Peyer's patch (tissue), 4 donors: Measurements from ENCODE around the gene SRC. TPM values are rescaled to one million over a fixed set of nuclear protein-coding genes. Genes with fewer than 3 reads are reported as not detected.

ENCODE experiments used
- DNase-seq, 3 donors: peaks; one replicate each; pipeline ENCODE4 v3.0.0-alpha.2; 2017 to 2019
- H3K27ac ChIP-seq, 4 donors: fragments of 200-600 bp; sonication (generic); one replicate each; pipeline ENCODE4 v1.5.1; 2016 to 2019
- H3K27me3 ChIP-seq, 2 donors: fragments of 200-600 bp; sonication (generic); one replicate each; pipeline ENCODE4 v1.5.1; 2019
- H3K36me3 ChIP-seq, 3 donors: fragments of 200-600 bp; sonication (generic); one replicate each; pipeline ENCODE4 v1.5.1; 2016 to 2019
- H3K4me1 ChIP-seq, 4 donors: fragments of 200-600 bp; sonication (generic); one replicate each; pipeline ENCODE4 v1.5.1; 2016 to 2019
- H3K4me3 ChIP-seq, 4 donors: fragments of 200-600 bp; sonication (generic); 1 replicate in 3 of 4; 2 replicates in 1 of 4; pipeline ENCODE4 v1.5.1; 2016 to 2019; ENCODE audit warnings: mild to moderate bottlenecking in 1 of 4
- H3K9me3 ChIP-seq, 4 donors: fragments of 200-600 bp; sonication (generic); one replicate each; pipeline ENCODE4 v1.5.1; 2016 to 2019; ENCODE audit warnings: mild to moderate bottlenecking in 1 of 4
- POLR2A ChIP-seq, 2 donors: fragments of 450-650 bp; IDR thresholded peaks; one replicate each; pipeline ENCODE4 v1.5.1; 2017; ENCODE audit warnings: antibody characterized with exemption in 2 of 2, mild to moderate bottlenecking in 2 of 2, moderate library complexity in 2 of 2
- total RNA-seq, 4 donors: library from RNA; depleted of rRNA; stranded (reverse); fragments of >200 nt; gene quantifications; one replicate each; pipeline ENCODE4 v1.1.0, GENCODE V29; 2016
- TF ChIP-seq, protein P1 (sequence below), 6 experiments: fragments of 450-650 bp in 4 of 6; fragments of 200-600 bp in 2 of 6; sonication (generic) in 1 of 6; IDR thresholded peaks; one replicate each; pipeline ENCODE4 v1.5.1; 2017 to 2019; ENCODE audit warnings: antibody characterized with exemption in 6 of 6, mild to moderate bottlenecking in 3 of 6, moderate library complexity in 1 of 6

The SRC gene
- total RNA-seq, 4 donors from 2014 or later: 85.8 to 187 (median 146) TPM

DNA sequence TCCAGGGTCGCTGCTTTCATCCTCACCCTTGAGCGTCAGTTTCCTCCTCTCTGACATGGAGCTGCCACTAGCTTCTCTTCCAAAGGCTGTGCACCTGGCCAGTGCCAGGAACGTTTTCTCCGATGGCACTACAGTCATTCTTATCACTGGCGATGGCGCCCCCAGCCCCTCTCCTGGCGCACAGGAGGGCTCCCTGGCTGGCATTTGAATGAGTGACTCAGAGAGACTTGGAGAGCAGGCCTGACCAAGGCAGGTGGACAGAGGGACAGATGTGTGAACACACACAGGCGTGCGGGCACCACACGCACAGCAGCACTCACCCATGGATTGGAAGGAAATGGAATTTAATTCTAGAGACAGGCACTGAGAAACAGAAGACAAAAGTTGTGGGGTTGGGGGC, 77.6 kb downstream of the SRC start:
- no peak for DNase-seq

DNA sequence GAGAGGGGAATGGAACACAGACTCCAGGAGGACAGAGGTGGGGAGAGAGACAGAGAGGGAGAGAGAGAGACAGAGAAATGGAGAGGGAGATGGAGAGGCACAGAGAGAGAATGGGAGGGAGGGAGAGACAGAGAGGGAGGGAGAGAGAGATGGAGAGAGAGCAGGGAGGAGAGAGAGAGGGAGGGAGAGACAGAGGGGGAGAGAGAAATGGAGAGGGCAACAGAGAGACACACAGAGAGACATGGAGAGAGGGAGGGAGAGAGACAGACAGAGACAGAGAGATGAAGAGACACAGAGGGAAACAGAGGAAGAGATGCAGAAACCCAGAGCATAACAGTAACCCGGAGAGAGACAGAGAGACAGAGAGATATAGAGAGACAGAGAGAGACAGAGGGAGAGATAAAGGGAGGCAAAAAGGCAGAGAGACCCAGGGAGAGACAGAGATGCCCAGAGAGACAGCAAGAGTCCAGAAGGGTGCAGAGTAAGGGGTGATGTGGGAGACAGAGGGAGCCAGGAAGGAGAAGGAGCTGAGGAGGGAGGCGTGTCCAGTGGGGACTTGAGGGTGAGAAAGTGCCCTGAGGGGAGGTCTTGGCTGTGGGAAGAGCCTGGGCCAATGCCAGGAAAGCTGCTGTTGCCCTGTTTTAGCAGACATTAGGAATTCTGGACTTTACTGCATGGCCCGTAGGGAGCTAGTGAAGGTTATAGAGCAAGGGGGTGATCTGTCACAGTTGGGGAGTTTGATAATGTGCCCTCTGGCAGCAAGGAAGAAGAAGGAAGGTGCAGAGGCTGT, 78.3 kb downstream of the SRC start:
- no peak overlapping the region for H3K27ac ChIP-seq
- no peaks in the 10 kb centered on the region for H3K36me3 ChIP-seq
- no peaks in the 10 kb centered on the region for H3K4me1 ChIP-seq
- H3K27me3 ChIP-seq: no peaks in the 10 kb centered on the region
- no peaks in the 10 kb centered on the region for H3K9me3 ChIP-seq
- H3K4me3 ChIP-seq: no peak overlapping the region
- TF ChIP-seq POLR2A (IDR thresholded peaks at IDR 0.05): no peak
- TF ChIP-seq, protein P1, sequence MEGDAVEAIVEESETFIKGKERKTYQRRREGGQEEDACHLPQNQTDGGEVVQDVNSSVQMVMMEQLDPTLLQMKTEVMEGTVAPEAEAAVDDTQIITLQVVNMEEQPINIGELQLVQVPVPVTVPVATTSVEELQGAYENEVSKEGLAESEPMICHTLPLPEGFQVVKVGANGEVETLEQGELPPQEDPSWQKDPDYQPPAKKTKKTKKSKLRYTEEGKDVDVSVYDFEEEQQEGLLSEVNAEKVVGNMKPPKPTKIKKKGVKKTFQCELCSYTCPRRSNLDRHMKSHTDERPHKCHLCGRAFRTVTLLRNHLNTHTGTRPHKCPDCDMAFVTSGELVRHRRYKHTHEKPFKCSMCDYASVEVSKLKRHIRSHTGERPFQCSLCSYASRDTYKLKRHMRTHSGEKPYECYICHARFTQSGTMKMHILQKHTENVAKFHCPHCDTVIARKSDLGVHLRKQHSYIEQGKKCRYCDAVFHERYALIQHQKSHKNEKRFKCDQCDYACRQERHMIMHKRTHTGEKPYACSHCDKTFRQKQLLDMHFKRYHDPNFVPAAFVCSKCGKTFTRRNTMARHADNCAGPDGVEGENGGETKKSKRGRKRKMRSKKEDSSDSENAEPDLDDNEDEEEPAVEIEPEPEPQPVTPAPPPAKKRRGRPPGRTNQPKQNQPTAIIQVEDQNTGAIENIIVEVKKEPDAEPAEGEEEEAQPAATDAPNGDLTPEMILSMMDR (IDR thresholded peaks at IDR 0.05): no peak
- no peak for DNase-seq

More for the DNA sequence above, 77.6 kb downstream of the SRC start:
- Histone ChIP-seq H3K36me3 (no peaks in the 10 kb centered on the region), H3K9me3 (no peaks in the 10 kb centered on the region), H3K4me1 (no peaks in the 10 kb centered on the region), H3K4me3 (no peak overlapping the region), H3K27me3 (no peaks in the 10 kb centered on the region), H3K27ac (no peak overlapping the region)
- TF ChIP-seq POLR2A (IDR thresholded peaks at IDR 0.05): no peak
- TF ChIP-seq, protein P1 (IDR thresholded peaks at IDR 0.05): no peak

DNA sequence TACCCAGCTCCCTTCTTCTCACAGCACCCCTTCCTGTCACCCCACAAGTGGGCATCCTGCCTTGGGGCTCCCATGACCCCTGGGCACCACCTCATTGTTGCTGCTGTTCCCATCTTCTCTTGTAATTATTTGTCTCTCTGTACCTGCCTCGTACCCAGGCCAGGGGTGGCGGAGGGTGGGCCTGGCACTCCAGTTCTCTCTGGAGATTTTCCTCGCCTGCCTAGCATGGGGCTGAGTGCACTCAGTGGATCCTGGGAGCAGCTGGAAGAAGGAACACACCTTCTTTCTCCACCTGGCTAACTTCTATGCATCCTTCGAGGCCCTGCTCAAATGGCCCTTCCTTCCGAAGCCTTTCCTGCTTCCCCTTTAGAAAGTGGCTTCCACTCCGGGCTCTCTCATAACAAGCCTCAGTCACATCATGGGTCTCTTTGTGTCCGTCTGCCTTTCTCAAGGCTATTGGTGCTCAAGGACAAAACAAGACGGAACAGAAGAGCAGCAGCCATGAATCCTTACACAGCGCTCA, 79.2 kb downstream of the SRC start:
- Histone ChIP-seq H3K36me3 (no peaks in the 10 kb centered on the region), H3K4me3 (no peak overlapping the region), H3K27me3 (no peaks in the 10 kb centered on the region), H3K9me3 (no peaks in the 10 kb centered on the region), H3K27ac (no peak overlapping the region), H3K4me1 (no peaks in the 10 kb centered on the region)
- TF ChIP-seq, protein P1 (IDR thresholded peaks at IDR 0.05): no peak
- no peak for TF ChIP-seq POLR2A (IDR thresholded peaks at IDR 0.05)
- no peak for DNase-seq

DNA sequence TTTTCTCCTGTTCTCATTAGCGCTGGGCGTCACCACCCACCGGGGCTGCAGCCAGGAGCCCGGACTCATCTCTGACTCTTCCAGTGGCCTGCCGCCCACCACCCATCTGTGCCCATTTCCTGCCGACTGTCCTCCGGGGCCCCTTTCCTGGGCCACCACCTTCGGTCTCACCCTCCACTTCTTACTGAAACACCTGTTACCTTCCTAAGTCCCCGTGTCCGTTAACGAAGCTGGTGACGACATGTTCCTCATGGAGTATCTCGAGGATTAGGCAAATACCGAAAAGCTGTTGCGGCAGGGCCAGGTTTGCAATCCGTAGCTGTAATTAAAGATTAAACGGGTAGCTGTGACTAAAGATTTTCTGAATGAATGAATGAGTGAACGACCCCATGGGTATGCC, 80.2 kb downstream of the SRC start:
- TF ChIP-seq POLR2A (IDR thresholded peaks at IDR 0.05): no peak
- TF ChIP-seq, protein P1 (IDR thresholded peaks at IDR 0.05): no peak
- H3K9me3 ChIP-seq: no peaks in the 10 kb centered on the region
- no peaks in the 10 kb centered on the region for H3K36me3 ChIP-seq
- H3K27ac ChIP-seq: no peak overlapping the region
- no peaks in the 10 kb centered on the region for H3K27me3 ChIP-seq
- H3K4me3 ChIP-seq: no peak overlapping the region
- no peaks in the 10 kb centered on the region for H3K4me1 ChIP-seq
- DNase-seq: no peak

DNA sequence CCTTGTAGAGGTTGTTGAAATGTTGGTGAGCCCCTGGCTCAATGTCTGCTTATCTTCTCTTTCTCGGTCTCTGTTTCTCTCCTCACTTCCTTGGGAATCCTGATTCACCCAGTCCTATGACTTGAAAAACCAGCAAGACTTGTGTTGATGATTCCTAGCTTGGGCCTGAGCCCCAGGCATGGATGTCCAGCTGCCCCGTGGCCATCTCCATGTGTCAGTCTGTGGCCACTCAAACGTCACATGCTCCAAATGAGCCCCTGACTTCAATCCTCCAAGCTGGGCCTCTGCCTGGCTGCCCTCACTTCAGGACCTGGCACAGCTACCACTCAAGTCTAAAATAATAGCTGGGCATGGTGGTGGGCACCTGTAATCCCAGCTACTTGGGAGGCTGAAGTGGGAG, 81.0 kb downstream of the SRC start:
- no peak for DNase-seq
- Histone ChIP-seq H3K4me3 (no peak overlapping the region), H3K4me1 (no peaks in the 10 kb centered on the region), H3K36me3 (no peaks in the 10 kb centered on the region), H3K9me3 (no peaks in the 10 kb centered on the region), H3K27me3 (no peaks in the 10 kb centered on the region), H3K27ac (no peak overlapping the region)
- no peak for TF ChIP-seq POLR2A (IDR thresholded peaks at IDR 0.05)
- TF ChIP-seq, protein P1 (IDR thresholded peaks at IDR 0.05): no peak
